Measurements from ENCODE around the gene CCDC68.
A peak's percentile ranks its signal among the peaks of the same experiment; 100 is the strongest.

The CCDC68 gene

DNA sequence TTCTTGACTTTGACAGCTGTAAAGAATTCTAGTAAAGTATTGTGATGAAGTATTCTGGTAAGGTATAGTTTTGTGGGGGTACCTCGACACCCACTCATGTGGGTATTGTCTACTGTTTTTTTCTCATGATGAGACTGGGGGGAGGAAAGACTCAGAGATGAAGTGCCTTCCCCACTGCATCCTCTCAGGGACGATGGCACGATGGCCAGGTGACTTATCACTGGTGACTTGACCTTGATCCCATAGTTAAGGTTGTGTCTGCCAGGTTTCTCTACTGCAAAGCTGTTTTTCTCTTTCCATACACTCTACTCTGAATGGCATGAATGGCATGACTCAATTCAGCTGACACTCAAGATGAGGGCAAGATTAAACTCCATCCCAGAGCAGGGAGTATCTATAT, 936 bp upstream of the CCDC68 start:
- DNase-seq, result no peak

DNA sequence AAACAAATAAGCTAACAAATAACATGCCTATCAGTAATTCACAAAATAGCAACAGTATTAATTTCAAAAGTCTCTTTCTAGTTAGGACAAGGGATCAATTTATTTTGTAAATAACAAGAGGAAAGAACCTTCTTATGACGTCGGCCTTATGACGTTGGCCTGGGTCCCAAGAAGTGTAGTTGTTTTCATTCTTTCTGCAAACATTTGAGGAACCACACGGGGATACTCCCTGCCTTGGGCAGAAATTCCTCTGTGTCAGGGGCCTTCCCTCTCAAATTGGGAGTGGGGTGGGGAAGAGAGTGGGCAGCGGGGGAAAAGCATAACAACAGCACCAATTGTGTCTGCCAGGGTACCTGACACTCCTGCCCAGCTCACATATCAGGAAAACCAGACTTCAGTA, 1.3 kb downstream of the CCDC68 start:
- no peak for DNase-seq

DNA sequence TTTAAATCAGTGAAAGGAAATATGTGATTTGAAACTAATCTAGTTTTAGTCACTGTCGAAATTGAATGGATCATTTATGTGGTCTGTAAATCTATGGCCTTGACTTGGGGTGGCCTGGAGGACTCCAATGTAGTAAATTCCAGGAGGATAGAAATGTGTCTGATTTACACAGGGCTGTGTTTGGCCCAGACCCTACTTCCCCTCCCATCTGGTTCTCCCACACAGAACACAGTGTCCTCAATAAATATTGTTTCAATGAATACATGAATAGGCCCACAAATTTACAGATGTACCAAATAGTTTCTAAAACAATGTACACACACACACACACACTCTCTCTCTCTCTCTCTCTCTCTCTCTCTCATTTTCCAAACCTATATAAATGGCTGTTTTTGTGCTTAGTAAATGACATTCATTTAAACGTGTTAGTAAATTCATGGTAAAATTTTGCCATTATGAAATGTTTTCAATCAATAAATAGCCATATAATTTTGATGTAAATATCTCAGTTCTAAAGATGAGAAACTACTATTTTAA, 1.9 kb downstream of the CCDC68 start:
- no peak for DNase-seq

DNA sequence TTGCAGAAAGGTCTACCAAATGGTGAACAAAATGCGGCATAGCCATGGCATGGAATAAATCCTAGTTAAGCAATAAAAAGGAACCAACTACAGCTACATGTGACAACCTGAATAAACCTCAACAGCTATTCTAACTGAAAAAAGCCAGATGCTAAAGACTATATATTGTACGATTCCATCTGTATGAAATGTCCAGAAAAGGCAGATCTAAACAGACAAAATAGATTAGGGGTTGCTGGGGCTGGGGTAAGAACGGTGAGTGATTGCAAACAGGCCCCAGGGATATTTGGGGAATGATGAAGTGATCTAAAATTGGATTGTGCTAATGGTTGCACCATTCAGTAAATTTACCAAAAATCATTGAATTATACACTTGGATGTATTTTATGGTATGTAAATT, 2.8 kb downstream of the CCDC68 start:
- no peak for DNase-seq

DNA sequence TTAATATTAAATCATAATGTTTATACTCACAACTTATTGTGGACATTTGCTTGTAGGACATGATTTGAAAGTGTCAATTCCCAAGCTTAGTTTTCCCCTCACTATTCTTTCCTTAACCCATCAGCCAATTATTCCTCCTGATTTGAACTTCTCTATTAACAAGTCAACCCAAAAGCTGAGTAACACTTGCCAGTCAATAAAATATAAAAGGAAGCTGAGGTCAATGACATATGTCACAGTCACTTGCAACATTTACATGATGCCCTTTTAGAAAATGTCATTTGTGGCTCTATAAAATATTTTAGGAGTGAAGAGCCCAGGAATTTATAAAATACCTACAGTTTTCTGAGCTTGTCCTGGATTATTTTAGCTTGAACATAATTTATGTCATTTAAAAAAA, 7.2 kb downstream of the CCDC68 start:
- no peak for DNase-seq

DNA sequence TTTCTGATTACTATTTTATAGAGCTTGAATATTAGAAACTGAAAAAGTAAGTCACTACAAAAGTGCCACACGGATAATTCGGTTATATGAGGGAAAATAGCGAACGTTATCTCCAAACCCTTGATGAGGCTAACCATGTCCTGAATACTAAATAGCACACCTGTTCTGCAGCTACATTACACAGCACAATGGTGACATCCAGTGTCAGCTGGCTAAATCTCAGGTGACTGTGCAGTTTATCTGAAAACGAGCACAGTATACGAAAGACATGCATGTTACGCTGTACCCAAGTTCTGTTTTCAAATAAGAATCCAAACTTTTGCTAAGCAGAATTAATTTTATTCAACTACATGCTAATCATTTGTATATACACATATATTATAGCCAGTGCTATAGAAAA, 9.0 kb downstream of the CCDC68 start:
- DNase-seq, result peak; percentile 71

DNA sequence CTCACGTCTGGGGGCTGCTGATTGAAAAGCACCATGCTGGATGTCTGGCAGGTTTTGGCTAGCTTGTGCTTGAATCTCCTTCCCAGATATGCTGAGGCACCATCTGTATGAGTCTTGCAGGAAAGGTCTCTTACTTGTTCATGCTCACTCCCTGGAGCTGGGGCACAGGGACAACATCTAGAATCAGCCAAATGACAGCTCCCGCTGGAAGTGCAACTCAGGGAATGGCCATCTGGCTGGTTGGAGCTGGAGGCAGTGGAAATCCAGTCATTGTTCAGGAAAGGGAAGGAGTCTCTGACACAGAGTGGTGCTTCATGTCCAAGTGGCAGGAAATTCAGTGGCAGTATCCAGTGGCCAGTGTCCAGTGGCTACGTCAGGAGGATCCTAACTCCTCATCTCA, 9.7 kb downstream of the CCDC68 start:
- DNase-seq, result no peak

DNA sequence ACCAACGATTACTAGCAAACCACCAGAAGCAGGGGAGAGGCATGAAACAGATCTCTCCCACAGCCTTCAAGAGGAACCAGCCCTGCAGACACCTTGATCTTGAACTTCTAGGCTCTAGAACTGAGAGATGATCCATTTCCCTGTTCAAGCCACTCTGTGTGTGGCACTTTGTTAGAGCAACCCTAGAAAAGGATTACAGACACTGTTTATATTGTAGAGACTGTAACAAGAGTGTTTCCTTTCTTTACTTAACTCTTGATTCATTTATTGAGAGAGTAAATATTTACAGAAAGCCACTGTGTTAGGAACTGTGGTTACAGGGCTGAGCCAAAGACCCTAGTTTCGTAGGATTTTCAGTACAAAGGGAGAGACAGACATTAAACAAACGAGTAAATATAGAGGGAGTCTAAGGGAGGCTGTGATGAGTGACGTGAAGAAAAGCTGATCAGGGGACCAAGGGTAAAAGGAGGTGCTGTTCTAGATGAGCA, 10.9 kb downstream of the CCDC68 start:
- peak; percentile 66 for DNase-seq

DNA sequence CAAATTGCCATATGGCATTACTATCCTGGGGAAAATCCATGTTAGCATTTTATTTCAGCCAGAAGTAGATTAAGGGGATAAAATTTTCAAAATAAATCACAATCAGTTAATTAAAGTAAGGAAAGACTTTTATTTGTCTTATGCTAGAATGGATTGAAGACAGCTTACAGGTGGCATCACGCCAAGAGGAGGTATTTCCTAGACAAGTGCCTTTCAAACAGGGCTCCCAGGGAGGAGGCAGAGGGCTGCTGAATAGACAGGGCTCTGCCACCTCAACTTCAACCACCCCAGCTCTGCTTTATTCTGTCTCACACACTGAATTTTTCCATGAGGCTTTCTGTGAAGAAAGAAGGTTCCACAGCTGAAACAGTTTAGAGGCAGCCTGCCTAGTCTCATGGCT, 12.2 kb downstream of the CCDC68 start:
- peak; percentile 60 for DNase-seq

DNA sequence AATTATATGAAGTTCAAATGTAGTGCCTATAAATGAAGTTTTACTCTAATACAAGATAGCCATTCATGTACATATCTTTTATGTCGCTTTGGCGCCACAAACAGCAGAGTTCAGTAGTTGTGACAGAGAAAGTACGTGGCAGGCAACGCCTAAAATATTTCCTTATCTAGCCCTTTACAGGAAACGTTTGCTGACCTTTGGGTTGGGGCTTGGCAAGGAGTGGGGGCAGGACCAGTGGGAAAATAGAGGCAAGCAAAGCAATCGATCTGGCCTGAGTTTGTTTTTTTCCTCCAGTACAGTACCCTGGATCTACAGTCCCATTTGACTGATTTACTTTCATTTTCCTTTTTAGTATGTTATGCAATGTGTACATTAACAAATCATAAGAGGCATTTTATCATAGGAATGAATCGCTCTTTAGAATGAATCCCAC, 13.1 kb downstream of the CCDC68 start:
- peak; percentile 13 for DNase-seq

DNA sequence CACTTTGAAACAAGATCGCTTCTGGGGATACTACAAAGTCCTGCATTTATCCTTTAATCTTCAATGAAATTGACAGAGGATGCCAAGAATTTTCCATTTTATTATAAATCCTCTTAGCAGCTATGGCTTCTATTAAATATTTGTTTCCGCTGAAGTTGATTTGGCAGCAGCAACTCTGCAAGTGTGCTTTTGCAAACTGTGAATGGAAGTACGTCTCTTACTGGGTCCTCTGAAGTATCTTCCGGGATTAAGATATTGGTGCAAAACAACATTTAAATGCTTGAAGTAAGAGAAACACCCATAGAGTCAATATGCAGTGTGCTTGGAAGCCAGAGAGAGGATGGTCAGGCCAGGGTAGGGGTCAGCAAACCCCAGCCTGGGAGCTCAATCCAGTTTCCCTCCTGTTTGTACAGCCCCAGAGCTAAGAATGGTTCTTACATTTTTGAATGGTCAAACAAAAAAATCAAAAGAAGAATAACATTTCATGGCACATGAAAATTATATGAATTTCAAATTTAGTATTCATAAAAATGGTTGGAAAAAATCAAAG, 13.6 kb downstream of the CCDC68 start:
- no peak for DNase-seq

DNA sequence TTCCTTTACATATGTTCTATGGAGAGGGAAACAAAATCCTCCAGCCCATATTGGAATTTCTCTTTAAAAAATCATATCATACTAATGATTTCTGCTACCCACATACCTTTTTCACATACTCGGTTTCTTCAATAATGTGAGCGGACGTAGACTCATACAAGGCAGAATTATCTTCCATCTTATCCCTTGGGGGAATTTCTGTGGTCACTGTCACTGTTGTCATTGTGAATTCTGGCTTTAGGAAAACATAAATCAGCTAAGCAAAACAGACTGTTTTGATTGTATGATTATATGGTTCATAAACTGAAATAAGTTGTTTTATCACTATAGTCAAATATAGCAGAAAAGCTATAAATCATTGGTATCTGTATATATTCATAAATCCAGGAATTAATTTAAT, 16.7 kb downstream of the CCDC68 start:
- DNase-seq, result no peak

DNA sequence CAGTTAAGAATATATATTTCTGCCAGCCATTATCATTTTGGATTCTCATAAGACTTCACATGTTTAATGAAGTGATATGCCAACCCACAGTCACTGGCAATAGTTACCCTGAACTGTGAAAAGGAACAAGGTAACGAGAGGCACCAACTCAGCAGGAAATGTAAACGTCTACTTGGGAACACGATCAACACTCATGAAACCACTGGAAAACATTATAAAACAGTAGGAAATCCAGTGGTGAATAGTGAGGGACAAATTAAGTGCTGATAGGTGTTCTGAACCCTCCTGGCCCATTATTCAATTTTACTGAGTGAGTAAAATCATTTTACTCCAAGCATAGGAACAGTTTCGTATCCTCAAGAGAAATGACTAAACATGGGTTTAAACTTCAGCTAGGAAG, 17.1 kb downstream of the CCDC68 start:
- DNase-seq, result no peak

DNA sequence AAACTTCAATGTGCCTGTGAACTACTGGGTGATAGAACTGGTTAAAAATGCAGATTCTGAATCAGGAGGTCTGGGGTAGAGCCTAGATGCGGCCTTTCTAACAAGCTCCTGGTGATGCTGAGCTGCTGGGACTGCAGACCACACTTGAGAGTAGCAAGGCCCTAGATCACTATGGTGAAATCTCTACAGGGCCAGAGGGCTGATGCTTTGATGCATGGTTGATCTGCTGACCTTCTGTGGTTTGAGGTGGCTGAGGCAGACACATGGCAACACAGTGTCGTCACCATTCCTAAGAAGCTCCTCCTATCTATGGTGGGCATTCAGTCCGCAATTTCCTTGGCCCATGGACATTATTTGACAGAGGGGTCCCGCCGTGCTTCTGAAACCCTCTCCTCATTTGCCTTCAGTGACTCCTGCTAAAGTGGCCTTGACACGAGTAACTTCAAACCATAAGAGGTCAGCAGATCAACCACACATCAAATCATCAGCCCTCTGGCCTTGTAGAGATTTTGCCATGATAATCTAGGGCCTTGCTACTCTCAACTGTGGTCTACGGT, 19.8 kb downstream of the CCDC68 start:
- DNase-seq, result no peak

DNA sequence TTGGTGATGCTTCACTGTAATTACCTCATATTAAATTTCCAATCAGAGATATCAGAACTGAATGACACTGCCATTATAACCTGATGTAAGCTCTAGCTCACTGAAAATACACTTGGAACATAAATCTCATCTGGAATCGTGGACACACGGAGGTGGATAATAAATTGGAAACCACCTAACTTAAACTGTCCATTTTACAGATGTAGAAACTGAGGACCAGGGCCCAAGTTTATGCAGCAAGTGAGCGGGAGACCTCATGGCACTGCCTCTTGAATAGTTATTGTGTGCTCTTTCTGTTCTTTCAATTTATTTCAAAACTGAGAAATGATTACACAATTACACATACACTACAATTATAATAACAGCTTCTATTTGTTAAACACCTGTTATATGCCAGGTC, 20.8 kb downstream of the CCDC68 start:
- no peak for DNase-seq

DNA sequence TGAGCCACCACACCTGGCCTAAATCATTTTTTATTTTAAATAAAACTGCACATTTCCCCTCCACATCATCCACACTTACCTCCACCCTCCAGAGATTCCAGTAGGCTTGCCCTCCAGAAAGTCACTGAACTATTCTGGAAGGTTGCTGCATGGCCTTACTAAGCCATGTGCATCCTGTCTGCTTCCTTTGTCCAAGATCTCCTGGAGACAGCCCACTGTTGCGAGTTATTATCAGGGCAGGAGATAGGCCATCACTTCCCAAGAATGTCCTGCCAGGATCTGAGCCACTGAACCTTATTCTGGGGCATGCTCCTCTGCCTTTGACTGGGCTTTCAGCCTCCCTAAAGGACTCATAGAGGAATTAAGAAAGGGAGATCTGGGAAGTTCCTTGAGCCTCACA, 26.8 kb downstream of the CCDC68 start:
- DNase-seq, result no peak

DNA sequence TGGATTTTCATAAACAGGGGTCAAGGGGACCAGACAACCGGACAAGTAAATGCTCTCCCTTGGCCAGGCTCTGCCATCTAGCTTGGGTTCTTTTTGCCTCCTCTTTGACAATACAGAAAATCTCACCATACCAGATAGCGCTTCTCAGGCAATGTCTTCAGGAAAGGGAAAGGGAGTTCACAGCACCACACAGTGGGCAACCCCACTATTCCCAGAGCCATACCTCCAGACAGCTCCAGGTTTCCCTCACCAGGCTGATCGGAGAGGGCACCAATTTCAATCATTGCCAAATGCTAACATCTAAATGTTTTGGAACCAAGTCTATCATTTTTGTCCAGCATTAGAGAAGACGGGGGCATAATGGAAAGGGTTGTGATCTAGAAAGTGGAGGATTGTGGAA, 28.1 kb downstream of the CCDC68 start:
- no peak for DNase-seq

DNA sequence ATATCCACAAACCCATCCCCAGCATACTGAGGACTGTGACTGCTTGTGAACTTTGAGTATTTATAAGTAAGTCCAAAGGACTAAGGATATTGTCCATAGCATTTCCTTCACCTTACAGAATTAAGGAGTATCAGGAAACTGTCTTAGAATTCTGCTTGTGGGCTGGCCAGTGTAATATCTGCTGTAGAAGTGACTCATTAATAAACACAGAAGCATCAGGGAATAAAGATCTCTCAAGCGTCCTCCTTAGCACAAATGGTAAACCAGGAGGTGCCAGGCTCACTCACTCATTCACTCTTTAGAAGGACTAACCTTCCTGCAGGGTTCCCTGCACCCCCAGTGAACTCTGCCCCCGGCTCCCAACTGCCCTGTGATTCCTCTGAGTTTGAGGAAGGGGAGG, 31.0 kb downstream of the CCDC68 start:
- DNase-seq, result no peak

DNA sequence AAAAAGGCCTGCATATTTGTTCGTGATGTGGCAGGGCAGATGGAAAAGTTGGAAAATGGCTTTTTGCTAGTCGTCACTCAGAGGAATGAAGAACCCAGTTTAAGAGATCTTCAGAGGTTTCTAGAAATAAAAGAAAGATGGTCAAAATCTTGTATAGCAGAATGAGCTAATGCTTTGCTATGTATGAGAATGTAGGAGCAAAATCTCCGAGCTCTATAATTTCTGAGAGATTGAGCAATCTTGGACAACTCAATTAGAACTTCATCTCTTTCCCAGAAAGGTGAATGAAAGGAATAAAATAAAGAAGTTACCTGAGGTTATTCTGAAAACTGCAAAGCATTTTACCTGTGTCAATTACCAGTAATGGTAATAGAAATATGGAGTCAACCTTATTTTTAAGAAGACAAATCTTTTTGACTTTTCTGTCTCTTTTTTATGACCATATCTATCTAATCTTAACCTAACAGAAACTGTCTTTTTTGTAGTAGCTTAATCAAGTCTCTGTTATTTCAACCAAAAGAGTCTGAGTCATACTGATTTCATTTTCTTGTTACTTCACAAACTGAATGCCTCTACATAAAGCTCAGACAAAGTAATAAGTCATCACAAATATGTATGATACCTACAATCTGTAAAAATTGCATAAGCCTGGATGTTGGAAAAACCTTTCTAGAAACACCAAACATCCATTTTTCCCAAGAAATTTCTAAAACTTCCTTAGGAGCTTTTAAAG, 32.5 kb downstream of the CCDC68 start:
- no peak for DNase-seq

DNA sequence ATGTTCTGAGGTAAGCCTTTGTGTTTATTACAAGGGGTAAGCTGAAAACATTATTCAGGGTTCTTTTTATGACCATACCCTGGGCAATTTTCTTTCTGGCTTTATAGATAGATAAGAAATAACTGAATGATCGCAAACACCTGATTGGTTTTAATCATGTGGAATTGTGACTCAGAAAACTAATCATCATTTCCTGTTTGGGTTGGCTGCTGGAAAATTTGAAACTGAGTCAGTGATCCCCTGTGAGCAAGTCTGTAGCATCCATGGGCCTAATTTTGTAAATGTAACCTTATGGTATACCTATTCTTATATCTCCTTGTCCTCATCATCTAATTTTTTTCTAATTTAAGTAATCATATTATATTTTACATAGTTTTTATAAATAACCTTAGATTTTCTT, 34.3 kb downstream of the CCDC68 start:
- no peak for DNase-seq

DNA sequence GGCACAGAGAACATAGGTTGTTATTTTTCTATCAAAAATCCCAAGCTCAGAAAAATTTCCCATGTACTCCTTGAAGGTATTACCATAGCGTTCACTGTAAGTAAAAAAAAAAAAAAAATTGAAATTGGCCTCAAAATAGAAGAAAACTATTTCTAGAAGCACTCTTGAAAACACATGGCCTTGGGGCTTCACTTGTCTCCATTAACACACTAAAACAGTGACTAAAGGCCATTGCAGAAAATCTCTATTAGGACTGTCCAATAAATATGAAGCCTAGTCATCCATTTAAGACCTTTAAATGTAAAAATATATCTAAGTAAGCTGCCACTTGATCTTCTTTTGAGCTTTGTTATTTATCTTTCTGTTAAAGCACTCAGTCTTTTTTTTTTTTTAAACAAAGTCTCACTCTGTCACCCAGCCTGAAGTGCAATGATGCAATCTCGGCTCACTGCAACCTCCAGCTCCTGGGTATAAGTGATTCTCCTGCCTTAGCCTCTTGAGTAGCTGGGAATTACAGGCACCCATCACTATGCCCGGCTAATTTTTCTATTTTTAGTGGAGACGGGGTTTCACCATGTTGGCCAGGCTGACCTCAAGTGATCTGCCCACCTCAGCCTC, 35.8 kb downstream of the CCDC68 start:
- DNase-seq, result peak; percentile 2

DNA sequence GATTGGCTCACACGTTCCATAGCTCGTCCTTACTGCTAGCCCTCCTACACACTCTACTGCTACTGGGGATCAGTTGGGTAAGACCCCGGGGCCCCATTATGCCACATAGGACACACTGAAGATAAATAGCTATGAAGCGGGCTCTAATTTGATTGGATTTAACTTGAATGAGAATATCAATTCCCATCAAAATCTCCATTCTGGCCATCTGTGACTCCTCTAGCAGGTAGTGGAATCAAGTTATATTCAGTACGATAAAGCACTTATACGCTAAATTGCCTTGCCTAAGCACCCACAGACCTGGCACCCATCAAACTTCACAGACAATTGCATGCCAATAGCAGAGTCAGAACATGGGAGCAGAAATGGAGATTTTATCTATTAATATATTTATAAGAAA, 39.8 kb downstream of the CCDC68 start:
- DNase-seq, result no peak

DNA sequence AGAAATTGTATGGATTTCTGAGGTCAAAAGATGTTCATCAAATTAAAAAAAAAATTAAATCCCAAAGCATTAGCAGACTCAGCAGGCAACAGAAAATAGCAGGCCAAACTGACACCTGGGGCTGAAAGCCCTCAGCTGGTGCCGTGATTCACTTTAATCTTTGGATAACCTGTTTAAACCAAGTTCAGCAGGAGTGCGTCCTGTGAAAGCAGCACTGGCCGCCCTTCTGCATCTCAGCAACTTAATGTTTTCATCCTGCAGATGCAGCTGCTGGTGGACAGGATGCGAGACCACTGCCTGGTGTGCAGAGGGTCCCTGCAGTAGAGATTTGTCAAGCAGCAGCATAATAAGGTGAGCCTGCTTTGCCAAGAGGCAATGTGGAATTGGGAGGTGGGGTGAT, 41.2 kb downstream of the CCDC68 start:
- no peak for DNase-seq

DNA sequence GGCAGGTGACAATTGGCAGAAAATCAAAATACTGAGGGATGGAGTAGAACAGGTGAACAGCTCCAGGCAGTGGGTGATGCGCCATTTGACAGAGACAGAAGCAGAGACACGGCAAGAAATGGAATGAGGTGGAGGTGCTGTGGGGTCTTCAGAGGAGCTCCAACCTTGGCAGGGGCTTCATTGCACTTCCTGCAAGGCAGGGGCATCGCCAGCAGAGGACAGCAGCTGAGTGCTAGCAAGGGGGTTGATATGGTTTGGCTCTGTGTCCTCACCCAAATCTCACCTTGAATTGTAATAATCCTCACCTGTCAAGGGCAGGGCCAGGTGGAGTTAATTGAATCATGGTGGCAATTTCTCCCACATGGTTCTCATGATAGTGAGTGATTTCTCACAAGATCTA, 42.8 kb downstream of the CCDC68 start:
- DNase-seq, result no peak

Data from NCI-H510A treated with DMSO at 0.1 percent for 48 hours (cell line).